Ishikawa (cell line): ENCODE results near the gene TMEM178B.

Experiments
- CEBPB ChIP-seq: IDR thresholded peaks from 2 replicates; pipeline ENCODE4 v1.6.1; 2012
- CREB1 ChIP-seq: IDR thresholded peaks from 2 replicates; pipeline ENCODE4 v1.6.1; 2012; ENCODE audit warnings: low read depth
- FOXM1 ChIP-seq: IDR thresholded peaks from 2 replicates; pipeline ENCODE4 v1.6.1; 2012; ENCODE audit warnings: low read depth, borderline replicate concordance
- NFIC ChIP-seq: IDR thresholded peaks from 2 replicates; pipeline ENCODE4 v1.6.1; 2012
- REST ChIP-seq: IDR thresholded peaks from 2 replicates; pipeline ENCODE4 v1.6.1; 2012; ENCODE audit warnings: low read depth, mild to moderate bottlenecking
- YY1 ChIP-seq: IDR thresholded peaks from 2 replicates; pipeline ENCODE4 v1.6.1; 2012; ENCODE audit warnings: low read depth

GRCh38 chr7:141409801-141410329 is 336.0 kb downstream of the TMEM178B start:
- TF ChIP-seq FOXM1 (no peak), YY1 (no peak), CEBPB (no peak), NFIC (no peak), REST (no peak), CREB1 (no peak)
